HG02973 (cell line): ENCODE data around the gene BTN2A1.
A peak's percentile ranks its signal among the peaks of the same experiment; 100 is the strongest.
"Not testable (repeated sequence)": the region's sequence is repeated elsewhere in the genome, so short reads cannot be mapped to it uniquely, and the experiment has no call there.

Experiments
- ATAC-seq: cut with Tn5 transposase; IDR thresholded peaks from one replicate; pipeline ENCODE4 v1.9.1; 2021; ENCODE audit warnings: moderate library complexity; ENCODE audit not compliant: unreplicated experiment

The BTN2A1 gene

DNA sequence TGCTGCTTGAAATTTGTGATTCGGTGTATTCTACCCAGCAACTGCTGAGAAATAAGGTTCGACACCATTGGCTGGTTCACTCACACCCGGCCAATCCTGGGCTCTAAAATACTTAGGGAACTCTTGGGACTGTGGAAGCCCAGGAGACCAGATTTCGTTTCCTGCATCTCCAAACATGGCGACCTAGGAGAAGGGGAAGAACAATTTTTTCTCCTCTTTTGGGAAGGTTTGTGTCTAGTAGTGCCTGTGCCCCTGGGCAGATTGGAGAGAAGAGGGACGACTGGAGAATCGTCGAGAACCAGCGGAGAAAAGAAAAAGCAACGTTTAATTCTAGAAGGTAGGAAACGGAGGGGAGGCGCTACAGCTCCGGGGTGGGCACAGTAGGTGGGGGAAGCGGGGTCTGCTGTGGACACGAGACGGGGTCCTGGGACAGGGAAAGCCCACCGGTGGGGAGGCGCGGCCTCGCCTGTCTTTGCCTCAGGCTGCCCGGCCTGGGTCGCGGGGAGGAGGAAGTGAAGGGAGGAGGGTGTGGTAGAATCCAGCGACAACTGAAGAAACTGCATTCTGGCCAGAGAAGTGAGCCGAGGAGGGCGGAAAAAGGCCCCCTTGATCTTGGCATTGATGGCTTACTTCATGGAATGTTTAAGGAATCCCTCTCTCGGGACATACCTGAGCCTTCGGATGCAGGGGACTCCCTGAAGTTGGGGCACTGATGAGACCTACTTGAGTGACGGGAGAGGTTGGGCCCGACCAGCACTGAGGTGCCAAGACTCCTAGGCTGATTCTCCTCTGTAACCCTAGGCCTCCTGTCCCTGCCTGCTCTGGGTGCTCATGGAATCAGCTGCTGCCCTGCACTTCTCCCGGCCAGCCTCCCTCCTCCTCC, at the start of gene BTN2A1:
Gene BTN2A1, plus strand, starts transcription at position 150 of the 883 bp plus-strand sequence. Its CDS starts 682 bp downstream, at position 832.
- ATAC-seq = peak; percentile 97

DNA sequence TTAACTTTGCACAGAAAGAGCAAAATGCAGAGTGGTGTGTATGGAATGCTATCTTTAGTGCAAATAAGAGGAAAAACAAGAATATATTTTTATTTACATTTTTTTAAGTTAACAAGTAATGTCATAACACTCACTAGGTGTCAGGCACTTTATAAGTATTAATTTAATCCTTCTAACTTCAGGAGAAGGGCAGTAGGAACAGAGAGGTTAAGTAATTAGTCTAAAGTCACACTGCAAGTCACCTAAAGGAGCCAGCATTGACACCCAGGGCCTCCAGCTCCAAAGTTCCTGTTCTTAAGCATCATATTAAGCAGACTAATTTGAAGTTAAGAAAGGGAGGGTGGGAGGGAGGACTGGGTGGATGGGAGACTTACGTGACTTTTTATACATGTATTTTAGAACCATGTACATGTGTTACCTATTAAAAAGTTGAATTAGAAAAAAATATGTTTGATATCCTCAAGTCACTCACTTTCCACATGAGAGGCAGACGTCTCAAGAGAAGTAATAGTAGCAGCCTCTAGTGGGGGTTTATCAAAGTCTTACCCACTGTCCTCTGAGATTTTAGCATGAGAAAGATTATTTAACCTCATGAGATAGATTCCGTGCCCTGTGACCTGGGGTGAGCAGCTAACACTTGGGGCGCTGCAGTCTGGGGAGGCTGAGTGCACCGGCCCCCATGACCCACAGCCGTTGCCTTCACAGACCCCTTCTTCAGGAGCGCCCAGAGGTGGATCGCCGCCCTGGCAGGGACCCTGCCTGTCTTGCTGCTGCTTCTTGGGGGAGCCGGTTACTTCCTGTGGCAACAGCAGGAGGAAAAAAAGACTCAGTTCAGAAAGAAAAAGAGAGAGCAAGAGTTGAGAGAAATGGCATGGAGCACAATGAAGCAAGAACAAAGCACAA, 48.7 kb upstream of the BTN2A1 start:
- ATAC-seq = no peak

DNA sequence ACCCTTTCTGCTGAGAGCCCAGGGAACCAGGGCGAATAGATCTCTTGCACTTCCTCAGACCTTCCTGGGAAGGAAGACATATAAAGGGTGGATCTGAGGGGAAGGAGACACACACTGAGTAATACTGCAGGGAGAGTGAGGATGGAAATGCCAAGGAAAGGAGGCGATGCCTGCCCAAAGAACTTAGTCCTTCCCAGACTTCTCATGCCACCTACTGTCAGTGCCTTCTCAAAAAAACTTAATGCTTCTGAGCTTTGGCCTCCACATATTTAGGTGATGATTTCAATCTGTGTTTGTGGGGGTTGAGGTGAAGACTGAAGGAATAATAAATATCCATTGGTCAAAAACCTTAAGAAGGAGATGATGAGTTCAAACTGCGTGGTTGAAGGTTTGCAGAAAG, 46.0 kb upstream of the BTN2A1 start:
- no peak for ATAC-seq

DNA sequence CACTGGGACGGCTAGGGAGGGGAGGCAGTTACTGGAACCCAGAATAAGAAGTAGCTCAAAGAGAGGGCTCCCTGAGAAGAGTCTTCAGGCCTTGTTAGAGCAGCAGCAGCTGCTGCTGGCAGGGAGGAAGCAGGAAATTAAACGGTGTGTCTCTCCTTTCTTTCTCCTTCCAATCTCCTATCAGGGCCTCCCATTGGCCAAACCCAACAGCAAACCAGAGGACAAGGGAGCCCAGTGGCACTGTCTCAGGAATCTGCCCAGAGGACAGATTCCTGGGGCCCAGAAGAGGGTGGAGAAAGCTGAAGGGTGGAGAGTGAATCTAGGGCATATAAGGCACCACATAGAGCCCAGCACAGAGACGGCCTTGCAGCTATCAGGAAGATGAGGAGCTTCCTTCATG, 45.5 kb upstream of the BTN2A1 start:
- ATAC-seq = no peak

DNA sequence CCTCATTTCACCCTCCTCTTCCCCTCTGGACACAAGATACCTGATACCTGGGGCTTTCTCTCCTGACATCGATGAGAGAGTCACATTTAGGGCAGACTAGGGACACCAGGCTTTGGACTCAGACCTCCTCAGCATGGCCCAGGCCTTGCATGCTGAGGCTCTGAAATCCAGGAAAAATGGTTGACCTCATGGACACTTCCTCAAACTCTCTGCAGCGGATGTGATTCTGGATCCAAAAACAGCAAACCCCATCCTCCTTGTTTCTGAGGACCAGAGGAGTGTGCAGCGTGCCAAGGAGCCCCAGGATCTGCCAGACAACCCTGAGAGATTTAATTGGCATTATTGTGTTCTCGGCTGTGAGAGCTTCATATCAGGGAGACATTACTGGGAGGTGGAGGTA, 44.8 kb upstream of the BTN2A1 start:
- ATAC-seq = no peak

DNA sequence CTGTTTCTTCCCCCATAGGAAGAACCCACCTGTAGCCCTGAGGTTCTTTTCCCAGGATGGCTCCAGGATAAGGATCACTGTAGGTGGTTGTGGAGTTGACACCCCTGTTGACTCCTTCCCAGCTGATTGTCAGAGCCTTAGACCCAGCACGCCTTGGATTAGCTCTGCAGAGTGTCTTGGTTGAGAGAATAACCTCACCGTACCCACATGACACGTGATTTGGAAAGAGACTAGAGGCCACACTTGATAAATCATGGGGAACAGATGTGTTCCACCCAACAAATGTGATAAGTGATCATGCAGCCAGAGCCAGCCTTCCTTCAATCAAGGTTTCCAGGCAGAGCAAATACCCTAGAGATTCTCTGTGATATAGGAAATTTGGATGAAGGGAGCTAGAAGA, 43.5 kb upstream of the BTN2A1 start:
- no peak for ATAC-seq

DNA sequence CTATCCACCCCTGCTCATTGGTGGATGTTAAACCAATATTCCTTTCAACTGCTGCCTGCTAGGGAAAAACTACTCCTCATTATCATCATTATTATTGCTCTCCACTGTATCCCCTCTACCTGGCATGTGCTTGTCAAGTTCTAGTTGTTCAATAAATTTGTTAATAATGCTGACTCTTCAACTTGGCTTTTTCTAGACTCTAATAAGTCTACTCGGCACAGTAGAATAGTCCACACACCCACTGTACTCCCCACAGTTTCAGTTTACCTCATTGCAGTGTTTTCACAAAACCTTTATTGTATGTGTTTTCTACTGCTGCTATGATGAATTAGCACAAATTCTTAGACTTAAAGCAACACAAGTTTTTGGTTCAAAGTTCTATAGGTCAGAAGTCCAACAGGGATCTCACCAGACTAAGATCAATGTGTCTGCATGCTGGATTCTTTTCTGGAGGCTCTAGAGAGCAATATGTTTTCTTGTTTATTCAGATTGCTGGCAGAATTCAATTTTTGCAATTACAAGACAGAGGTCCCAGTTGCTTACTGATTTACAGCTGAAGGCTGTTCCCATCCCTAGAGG, 42.6 kb upstream of the BTN2A1 start:
- no peak for ATAC-seq

DNA sequence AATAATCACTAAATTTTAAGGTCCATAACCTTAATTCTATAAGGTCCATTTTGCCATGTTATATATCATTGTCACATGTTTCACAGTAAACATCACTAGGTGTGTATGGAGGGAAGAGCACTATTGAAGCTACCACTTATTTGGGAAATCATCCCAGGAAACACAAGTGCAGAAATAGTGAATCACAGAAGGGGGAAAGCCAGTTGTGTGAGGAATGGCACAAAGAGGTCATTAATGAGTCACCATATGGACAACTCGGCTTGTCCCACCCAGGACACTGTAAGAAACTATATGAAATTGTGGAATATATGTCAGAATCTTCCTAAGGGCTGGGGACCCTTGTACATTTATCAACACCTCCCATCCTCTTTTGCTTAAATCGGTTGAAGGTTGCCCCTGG, 42.0 kb upstream of the BTN2A1 start:
- ATAC-seq = no peak

DNA sequence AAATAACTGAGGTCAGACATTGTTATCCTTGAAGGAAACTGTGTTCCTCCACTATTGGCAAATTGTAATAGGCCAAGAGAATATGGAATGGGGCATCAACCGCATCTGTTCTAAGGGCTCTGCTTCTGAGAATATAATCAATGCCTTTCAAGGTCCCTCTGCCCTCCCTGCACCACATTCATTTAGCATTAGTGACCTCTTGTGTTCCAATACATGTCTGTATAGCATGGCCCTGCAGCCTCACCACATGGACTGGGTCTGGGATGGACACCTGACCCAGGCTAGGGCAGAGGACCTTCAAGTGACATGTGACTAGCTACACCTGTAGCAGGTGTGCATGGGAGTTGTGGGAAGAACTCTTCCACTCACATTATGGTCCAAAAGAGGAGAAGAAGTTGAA, 41.5 kb upstream of the BTN2A1 start:
- no peak for ATAC-seq

DNA sequence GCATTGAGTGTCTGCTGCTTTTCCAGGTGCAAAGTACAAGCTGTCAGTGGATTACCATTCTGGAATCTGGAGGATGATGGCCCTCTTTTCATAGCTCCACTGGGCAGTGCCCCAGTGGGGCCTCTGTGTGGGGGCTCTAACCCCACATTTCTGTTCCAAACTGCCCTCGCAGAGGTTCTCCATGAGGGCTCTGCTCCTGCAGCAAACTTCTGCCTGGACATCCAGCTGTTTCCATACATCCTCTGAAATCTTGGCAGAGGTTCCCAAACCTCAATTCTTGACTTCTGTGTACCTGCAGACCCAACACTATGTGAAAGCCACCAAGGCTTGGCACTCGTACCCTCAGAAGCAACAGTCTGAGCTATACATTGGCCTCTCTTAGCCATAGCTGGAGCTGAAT, 39.7 kb upstream of the BTN2A1 start:
- ATAC-seq = not testable (repeated sequence)

DNA sequence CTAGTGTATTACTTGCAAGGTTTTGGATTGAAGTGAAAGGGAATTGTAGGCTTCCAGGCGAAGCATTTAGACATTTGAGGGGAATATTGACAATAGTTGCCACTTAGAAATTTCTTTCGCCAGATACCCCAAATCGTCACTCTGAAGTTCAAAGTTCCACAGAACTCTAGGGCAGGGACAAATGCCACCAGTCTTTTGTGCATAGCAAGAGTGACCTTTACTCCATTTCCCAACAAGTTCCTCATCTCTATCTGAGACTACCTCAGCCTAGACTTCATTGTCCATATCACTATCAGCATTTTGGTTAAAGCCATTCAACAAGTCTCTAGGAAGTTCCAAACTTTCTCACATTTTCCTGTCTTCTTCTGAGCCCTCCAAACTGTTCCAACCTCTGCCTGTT, 39.0 kb upstream of the BTN2A1 start:
- ATAC-seq = not testable (repeated sequence)

DNA sequence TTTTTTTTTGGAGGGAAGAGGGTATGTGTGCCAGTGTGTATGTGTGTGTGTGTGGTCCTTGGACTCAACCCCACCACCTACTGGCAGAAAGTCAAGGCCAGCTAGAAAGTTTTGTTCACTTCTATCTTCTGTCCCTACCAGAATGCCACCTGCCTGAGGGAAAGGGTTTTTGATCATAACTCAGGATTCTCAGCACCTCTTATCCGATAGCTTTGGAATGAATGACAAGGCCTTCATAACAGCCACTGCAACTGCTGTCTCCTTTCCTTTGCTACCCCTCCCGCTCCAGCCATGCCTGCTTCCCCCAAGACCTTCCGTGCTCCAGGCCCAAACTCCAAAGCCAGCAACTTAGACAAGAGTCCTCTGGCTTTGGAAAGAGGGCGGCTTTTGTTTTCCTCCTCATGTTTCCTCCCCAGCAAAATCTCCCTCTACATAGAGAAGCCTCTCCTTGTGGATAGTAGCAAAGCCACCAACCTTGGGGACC, 37.0 kb upstream of the BTN2A1 start:
- ATAC-seq = no peak

DNA sequence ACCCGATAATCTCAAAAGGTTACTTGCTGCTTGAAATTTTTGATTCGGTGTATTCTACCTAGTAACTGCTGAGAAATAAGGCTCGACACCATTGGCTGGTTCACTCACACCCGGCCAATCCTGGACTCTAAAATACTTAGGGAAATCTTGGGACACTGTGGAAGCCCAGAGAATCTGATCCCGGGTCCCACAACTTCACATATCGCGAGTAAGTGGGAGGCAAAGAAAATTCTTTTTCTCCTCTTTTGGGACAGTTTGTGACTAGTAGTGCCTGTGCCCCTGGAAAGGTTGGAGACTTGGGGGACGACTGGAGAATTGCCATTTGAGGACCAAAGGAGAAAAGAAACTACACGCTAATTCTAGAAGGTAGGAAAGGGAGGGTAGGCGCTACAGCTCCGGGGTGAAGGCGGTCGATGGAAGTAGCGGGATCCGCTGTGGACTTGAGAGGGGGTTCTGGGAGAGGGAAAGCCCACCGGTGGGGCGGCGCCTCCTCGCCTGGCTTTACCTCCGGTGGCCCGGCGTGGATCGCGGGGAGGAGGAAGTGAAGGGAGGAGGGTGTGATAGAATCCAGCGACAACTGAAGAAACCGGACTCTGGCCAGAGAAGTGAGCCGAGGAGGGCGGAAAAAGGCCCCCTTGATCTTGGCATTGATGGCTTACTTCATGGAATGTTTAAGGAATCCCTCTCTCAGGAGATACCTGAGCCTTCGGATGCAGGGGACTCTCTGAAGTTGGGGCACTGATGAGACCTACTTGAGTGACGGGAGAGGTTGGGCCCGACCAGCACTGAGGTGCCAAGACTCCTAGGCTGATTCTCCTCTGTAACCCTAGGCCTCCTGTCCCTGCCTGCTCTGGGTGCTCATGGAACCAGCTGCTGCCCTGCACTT, 36.3 kb upstream of the BTN2A1 start:
- peak; percentile 86 for ATAC-seq

DNA sequence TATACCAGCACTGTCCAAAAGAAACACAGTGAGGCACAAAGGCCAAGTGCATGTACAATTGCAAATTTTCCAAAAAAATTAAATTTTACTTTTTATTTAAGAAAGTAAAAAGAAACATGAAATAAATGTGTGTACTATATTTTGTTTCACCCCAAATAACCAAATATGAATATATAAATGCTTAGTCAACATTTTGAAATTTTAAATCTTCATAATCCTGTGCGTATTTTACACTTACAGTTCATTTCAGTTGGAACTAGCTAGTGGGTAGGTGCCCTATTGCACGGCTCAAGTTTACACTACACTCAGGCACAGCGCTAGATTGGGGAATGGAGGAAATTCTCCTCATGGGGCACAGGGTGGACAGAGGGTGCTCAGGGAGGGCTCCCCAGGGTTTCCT, 35.4 kb upstream of the BTN2A1 start:
- no peak for ATAC-seq

DNA sequence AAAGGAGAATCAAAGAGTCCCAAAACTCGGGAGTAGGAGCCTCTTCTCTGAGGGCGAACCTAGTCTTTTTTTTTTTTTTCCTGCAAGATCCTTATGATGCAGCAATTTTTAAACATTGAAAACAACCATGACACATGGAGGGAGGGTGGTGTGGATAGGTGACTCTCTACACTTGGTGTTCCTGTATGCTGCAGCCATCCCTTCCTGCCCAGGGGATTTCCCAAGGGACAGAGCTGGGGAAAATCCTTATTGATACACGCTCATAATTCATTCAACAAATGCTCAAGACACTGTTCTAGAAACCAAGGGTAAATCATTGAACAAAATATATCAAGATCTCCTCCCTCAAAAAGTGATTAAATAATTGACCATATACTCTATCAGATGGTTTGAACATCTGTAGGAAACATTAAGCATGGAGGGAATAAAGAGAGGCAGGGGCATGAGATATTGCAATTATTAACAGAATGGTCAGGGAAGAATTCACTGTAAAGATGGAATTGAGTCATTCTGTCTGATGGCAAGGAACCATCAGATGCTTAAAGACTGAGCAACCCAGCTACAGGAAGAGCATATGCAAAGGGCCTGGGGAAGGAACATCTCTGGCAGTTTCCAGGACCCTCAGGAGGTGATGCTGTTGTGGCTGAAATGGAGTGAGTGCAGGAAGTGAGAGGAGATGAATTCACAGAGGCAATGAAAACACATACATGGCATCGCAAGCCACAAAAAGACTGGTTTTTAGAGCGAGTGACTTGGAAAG, 30.9 kb upstream of the BTN2A1 start:
- ATAC-seq = no peak

DNA sequence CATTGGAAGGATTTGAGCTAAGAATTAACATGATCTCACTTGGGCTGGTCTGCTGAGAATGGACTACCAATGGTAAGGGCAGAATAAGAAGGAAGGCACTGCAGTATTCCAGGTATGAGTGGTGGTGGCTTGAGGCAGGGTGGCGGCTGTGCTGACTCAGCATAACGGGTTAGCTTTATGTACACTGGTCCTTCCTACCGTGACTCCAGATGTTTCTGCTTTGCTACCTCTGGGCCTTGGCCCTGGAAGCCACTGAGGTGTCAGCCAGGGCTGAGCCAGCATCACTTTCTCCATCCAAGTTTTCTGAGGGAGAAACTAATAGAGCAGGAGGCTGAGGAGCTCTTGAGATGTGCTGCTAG, 30.3 kb upstream of the BTN2A1 start:
- no peak for ATAC-seq

DNA sequence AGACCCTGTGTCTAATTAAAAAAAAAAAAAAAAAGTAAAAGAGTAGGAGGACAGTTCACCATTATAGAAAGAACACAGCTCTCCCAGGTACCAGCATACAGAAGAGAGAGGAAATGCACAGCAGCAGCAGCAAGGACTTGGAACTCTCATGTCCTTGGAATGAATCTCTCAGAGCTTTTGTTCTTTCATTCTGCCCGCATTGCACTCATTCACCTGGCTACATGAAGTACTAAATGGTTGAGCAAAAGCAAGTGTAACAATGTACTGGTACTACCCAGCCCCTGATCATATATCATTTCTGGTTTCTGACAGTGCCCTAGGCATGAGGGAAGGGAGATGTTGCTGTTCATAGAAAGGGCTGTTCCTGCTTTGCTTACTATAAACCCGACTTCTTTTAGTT, 29.5 kb upstream of the BTN2A1 start:
- no peak for ATAC-seq

DNA sequence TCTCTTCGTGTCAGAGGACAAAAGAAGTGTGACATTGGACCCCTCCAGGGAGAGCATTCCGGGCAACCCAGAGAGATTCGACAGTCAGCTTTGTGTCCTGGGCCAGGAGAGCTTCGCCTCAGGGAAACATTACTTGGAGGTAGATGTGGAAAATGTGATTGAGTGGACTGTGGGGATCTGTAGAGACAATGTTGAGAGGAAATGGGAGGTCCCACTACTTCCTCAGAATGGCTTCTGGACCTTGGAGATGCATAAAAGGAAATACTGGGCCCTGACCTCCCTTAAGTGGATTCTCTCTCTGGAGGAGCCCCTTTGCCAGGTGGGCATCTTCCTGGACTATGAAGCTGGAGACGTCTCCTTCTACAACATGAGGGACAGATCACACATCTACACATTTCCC, 27.0 kb upstream of the BTN2A1 start:
- ATAC-seq = no peak

DNA sequence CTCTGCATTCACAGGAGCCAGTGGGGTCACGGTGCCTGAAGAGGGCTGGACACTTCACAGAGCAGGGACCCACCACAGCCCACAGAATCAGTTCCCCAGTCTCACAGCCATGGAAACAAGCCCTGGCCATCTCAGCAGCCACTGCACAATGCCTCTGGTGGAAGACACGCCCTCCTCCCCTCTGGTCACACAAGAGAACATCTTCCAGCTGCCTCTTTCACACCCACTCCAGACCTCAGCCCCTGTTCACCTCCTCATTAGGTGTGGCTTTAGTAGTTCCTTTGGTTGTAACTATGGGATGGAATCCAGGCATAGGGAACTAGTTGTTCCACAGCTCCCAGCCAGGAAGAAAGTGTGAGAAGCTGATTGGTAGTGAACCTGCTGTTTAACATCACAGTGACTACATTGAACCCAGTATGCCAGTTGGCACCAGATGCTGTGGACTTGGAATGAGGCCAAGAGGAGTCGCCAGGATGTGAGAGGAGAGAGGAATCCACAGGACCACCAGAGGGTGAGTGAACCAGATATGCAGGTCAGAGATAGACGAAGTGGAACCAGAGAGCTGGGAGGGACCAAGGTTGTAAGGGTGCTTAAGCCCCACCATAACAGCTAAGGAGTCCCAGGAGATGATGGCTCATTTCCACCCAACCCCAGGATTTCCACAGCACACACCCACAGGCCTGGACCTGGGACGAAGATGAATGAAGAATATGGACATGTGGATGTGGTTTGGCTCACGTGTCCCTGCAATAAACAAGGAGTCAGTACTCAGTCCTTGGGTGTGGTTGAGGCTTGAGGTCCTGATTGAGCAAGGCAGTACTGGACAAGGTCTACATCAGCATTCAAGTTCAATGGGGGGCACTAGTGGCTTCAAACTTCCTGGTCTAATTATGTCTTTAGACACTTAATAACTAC, 26.2 kb upstream of the BTN2A1 start:
- no peak for ATAC-seq
